HG02884 (cell line): ENCODE measurements around the gene SEMA4G.

Experiments used
- ATAC-seq: cut with Tn5 transposase; IDR thresholded peaks from one replicate; pipeline ENCODE4 v1.9.1; 2021; ENCODE audit warnings: mild to moderate bottlenecking, moderate library complexity; ENCODE audit not compliant: unreplicated experiment

SEMA4G gene

GRCh38 chr10:100969187-100970075, at the start of gene SEMA4G:
TSS of gene SEMA4G (plus strand) at chr10:100969504. CDS start at chr10:100972913, 3,409 bp downstream.
- no peak for ATAC-seq

- no peak for ATAC-seq
Observed at GRCh38 chr10:100923580-100923979, 45.7 kb upstream of the SEMA4G start.

DNA sequence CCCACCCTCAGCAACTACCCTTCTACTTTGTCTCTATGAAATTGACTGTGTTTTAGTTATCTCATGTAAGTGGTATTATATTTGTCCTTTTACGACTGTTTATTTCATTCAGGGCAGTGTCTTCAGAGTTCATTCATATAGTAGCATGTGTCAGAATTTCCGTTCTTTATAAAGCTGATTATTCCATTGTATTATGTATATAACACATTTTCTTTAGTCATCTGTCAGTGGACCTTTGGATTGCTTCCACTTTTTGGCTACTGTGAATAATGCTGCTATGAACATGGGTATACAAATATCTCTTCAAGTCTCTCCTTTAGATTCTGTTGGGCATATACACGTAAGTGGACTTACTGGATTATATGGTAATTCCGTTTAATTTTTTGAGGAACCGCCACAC, 42.0 kb upstream of the SEMA4G start:
- no peak for ATAC-seq

- ATAC-seq: no peak
Observed at GRCh38 chr10:100928039-100928438, 41.3 kb upstream of the SEMA4G start.

- ATAC-seq: no peak
Observed at GRCh38 chr10:100930368-100930767, 38.9 kb upstream of the SEMA4G start.

GRCh38 chr10:100934084-100934659, 35.1 kb upstream of the SEMA4G start:
- no peak for ATAC-seq

GRCh38 chr10:100939763-100940344, 29.4 kb upstream of the SEMA4G start:
- ATAC-seq: no peak

- ATAC-seq: no peak
Observed at GRCh38 chr10:100942229-100942628, 27.1 kb upstream of the SEMA4G start.

DNA sequence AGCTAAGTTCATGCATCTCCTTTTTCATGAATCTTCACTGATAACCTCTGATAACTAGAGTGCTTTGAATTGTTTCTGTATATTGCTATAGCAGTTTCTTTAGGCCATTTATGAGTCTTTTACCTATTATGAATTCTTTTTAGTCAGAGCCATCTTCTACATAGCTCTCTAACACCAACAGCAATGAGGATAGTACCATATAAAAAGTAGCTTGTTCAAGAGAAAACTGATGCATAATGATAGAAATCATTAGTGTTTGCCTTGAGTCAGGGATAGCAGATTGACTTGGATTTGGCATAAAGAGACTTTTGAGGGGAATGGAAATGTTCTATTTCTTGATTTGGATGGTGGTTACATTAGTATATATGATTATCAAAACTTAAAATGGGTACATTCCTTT, 25.8 kb upstream of the SEMA4G start:
- no peak for ATAC-seq

DNA sequence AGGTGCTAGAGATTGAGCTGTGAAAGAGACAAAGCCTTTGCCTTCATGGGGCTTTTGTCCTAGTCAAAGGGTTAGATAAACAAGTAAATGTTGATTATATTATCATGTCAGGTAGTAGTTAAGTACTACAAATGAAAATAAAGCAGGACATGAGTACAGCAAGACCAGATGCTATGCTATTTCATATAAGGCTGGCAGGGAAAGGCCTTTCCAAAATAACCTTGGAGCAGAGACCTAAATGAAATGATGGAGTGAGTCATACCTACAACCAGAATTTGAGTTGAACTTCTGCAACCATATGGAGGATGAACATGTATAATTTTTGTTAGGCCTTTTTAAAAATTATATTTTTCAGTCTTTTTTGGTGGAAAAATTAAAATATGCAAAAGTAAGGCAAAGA, 23.6 kb upstream of the SEMA4G start:
- ATAC-seq: no peak

GRCh38 chr10:100948916-100949315, 20.4 kb upstream of the SEMA4G start:
- no peak for ATAC-seq

DNA sequence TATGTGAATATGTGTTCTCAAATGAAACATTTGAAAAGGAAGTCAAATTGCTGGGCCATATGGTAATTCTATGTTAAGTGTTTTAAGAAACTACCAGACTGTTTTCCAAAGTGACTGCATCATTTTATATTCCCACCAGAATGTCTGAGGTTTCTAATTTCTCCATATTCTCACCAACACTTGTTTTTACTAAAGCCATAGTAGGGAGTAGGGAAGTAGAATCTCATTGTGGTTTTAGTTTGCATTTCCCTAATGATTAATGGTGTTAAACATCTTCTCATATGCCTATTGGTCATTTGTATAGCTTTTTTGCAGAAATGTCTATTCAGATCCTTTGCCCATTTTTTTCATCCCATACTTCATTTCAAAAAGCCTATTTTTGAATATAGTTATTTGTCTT, 9.1 kb upstream of the SEMA4G start:
- no peak for ATAC-seq

DNA sequence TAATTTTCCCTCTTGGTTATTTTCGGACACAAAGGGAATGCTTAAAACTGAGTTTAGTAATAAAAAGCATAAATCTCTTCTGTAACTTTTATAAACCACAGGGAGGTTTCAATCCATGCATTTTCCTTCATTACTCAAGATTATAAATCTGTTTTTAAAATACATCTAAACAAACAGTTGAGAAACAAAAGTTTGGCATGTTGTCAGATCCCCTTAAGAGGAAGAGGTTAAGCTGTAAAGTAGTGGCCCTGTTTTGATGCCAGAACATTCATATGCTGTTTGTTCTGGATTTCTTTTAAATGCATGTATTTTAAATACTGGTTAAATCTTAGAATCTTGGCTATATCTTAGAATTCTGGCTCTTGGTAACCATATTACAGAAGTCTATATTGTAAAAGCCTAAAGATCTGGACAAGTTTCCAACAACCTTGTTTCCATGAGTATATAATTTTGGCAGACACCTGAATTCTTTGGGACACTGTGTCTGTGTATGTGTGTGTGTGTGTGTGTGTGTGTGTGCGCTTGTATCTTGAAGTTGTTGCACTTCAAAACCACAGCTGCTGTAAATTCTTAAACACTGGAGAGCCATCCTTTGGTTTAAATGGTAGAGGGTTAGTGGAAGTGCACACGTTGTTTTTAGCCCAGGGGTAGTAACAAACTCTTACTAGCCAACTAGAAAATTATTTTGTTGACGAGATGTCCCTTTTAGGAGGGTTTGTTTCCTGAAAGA, 6.8 kb upstream of the SEMA4G start:
- ATAC-seq: no peak

- ATAC-seq: no peak
Observed at GRCh38 chr10:100963826-100964225, 5.5 kb upstream of the SEMA4G start.

DNA sequence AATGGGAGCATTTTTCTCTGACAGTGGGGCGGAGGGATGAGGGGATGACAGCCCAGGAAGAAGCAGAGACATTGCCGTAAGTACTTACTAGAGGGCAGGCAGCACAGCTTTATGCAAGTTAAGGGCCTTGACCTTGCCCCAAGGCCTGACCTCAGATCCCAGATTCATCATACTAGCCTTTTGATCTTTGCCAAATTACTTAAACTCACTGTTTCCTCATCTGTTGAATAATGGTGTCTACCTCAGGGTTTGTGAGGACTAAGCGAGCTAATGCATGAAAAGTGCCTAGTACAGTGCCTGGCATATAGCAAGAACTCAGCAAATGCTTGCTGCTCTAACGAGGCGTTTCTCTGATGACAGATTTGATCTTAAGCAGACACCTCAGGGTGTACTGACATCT, 3.5 kb upstream of the SEMA4G start:
- no peak for ATAC-seq

DNA sequence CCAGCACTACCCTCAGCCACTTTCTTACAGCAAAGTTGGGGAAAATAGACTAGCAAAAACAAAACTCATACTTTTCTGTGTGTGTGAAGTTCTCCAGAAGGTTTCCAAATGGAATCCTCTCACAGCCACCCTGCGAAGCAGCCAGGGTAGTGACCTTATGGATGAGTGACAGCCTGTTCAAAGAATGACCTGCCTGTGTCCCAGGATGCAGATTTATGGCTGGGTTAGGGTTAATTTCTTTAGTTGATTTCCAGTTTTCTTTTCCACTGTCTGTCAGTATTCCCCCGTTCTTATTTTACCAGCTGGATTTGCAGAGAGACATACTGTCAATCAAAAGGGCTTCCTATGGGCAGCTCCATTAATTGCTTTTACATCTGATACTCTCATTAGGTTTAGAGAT, 2.4 kb upstream of the SEMA4G start:
- ATAC-seq: no peak

DNA sequence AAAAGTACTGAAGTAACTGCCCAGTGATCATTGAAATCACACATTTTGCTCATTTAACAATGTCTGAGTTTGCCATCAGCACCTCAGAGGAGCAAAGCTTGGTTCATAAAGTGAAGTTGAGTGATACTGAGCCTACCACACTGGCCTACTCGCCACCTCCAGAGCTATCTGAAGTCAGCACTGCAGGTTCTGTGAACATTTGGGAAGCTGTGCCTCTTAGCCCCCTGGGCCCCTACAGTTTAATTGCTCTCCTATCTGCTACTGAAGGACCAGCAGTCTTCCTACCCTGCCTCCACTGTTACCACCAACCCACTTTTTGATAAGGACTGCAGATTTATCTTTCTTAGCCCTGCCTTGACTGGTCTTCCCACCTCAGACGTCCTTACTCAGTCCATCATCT, 2.0 kb upstream of the SEMA4G start:
- ATAC-seq: no peak

GRCh38 chr10:100968062-100968736, 1.1 kb upstream of the SEMA4G start:
- no peak for ATAC-seq

DNA sequence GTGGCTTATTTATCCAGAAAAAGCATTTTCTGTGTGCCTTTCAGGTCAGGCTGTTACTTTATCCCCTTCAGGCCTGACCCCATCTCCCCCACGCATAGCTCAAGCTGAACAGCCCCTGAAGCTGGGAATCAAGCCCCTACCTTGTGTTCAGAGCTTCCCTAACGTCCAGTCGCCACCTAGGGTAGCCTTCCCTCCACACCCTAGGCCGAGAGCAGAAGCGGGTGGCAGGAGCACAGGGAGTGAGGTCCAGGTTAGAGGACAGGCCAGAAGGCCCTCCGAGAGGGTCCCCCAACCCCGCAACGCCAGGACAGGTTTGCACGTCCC, 479 bp upstream of the SEMA4G start:
- ATAC-seq: no peak

GRCh38 chr10:100970076-100970913, 991 bp downstream of the SEMA4G start:
- no peak for ATAC-seq
